Trophoblast cell (in vitro differentiated cells and primary cell): ENCODE results near the gene DNAJC17.

Experiments used
- DNase-seq, 2 donors: peaks; one replicate each; pipeline ENCODE4 v3.0.0-alpha.2; 2016
- H2AFZ ChIP-seq: 2 replicates; pipeline ENCODE4 v1.6.1; 2013; ENCODE audit warnings: low read length, moderate library complexity, mild to moderate bottlenecking; ENCODE audit not compliant: insufficient read depth, poor library complexity
- H2AK5ac ChIP-seq: 2 replicates; pipeline ENCODE4 v1.6.1; 2013; ENCODE audit warnings: mild to moderate bottlenecking, low read length
- H2BK120ac ChIP-seq: 2 replicates; pipeline ENCODE4 v1.6.1; 2013; ENCODE audit warnings: low read length, mild to moderate bottlenecking, moderate library complexity; ENCODE audit not compliant: insufficient read depth, poor library complexity
- H2BK12ac ChIP-seq: 2 replicates; pipeline ENCODE4 v1.6.1; 2013; ENCODE audit warnings: mild to moderate bottlenecking, low read length, moderate library complexity
- H2BK5ac ChIP-seq: 2 replicates; pipeline ENCODE4 v1.6.1; 2013; ENCODE audit warnings: low read length, low read depth, moderate library complexity, mild to moderate bottlenecking; ENCODE audit not compliant: poor library complexity
- H3K14ac ChIP-seq: 2 replicates; pipeline ENCODE4 v1.6.1; 2013; ENCODE audit warnings: mild to moderate bottlenecking, low read length
- H3K18ac ChIP-seq: 2 replicates; pipeline ENCODE4 v1.6.1; 2013; ENCODE audit warnings: mild to moderate bottlenecking, low read length
- H3K23ac ChIP-seq: 2 replicates; pipeline ENCODE4 v1.6.1; 2013; ENCODE audit warnings: low read length
- H3K27ac ChIP-seq: 2 replicates; pipeline ENCODE4 v1.5.1; 2013; ENCODE audit warnings: low read depth, mild to moderate bottlenecking, inconsistent platforms, low read length, moderate library complexity
- H3K27me3 ChIP-seq: 2 replicates; pipeline ENCODE4 v1.6.1; 2013; ENCODE audit warnings: inconsistent platforms, mild to moderate bottlenecking, low read length, moderate library complexity; ENCODE audit not compliant: insufficient read depth
- H3K36me3 ChIP-seq, 2 experiments: 1 replicate in 1 of 2; 2 replicates in 1 of 2; pipeline ENCODE4 v1.6.1; 2013; ENCODE audit warnings: low read length in 2 of 2, mild to moderate bottlenecking in 2 of 2, moderate library complexity in 1 of 2; ENCODE audit not compliant: insufficient read depth in 2 of 2, control insufficient read depth in 1 of 2
- H3K4ac ChIP-seq: 2 replicates; pipeline ENCODE4 v1.6.1; 2013; ENCODE audit warnings: low read depth, mild to moderate bottlenecking, low read length, moderate library complexity
- H3K4me1 ChIP-seq, 2 experiments: 1 replicate in 1 of 2; 2 replicates in 1 of 2; pipeline ENCODE4 v1.6.1; 2013; ENCODE audit warnings: low read length in 2 of 2, mild to moderate bottlenecking in 2 of 2, moderate library complexity in 1 of 2; ENCODE audit not compliant: insufficient read depth in 2 of 2, control insufficient read depth in 1 of 2
- H3K4me2 ChIP-seq: 2 replicates; pipeline ENCODE4 v1.6.1; 2013; ENCODE audit warnings: inconsistent platforms, mild to moderate bottlenecking, low read length, moderate library complexity
- H3K4me3 ChIP-seq: 2 replicates; pipeline ENCODE4 v1.5.1; 2013; ENCODE audit warnings: mild to moderate bottlenecking, low read depth, low read length, inconsistent platforms
- H3K79me1 ChIP-seq: one replicate; pipeline ENCODE4 v1.6.1; 2013; ENCODE audit warnings: low read length
- H3K79me2 ChIP-seq: 2 replicates; pipeline ENCODE4 v1.6.1; 2013; ENCODE audit warnings: low read length, mild to moderate bottlenecking; ENCODE audit not compliant: control insufficient read depth, insufficient read depth, poor library complexity
- H3K9ac ChIP-seq: 2 replicates; pipeline ENCODE4 v1.6.1; 2013; ENCODE audit warnings: mild to moderate bottlenecking, low read length
- H3K9me3 ChIP-seq: 2 replicates; pipeline ENCODE4 v1.6.1; 2013; ENCODE audit warnings: low read depth, mild to moderate bottlenecking, control low read depth, inconsistent platforms, low read length; ENCODE audit not compliant: insufficient read depth
- H4K12ac ChIP-seq: 2 replicates; pipeline ENCODE4 v1.6.1; 2013; ENCODE audit warnings: low read depth, mild to moderate bottlenecking, low read length, moderate library complexity
- H4K8ac ChIP-seq: 2 replicates; pipeline ENCODE4 v1.6.1; 2013; ENCODE audit warnings: low read depth, mild to moderate bottlenecking, low read length, moderate library complexity
- H4K91ac ChIP-seq: one replicate; pipeline ENCODE4 v1.6.1; 2013; ENCODE audit warnings: low read depth, mild to moderate bottlenecking, low read length, moderate library complexity
- WGBS: extraction: QIAGEN DNeasy Blood & Tissue Kit; methylation state at CpG from one replicate; pipeline ENCODE4 v1.1.7; 2013; ENCODE audit warnings: missing lambda C conversion rate; ENCODE audit not compliant: insufficient read length, insufficient coverage; ENCODE audit errors: extremely low coverage; 5-methylcytosine and 5-hydroxymethylcytosine counted together

DNAJC17 gene

DNA sequence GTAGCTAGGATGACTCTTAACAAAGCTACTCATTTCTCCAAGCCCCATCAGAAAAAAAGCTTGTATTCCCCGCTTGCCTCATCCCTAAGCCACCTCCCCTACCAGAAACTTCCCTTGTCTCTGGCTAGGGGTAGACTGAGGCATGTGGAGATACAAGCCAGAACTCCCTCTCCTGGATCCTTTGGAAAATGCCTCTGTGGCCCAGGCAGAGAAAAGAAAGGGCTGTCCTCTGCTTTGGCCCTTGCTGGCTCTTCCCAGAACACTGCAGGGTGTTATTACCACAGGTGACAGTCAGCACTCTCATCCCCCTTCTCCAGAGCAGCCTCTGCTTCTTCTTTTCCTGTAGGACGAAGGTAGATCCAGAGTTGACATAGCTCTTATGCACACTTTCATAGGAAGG is 67.4 kb downstream of the DNAJC17 start:
- Histone ChIP-seq H3K79me2 (no peaks in the 10 kb centered on the region), H4K91ac (no peak overlapping the region), H2BK120ac (no peak overlapping the region), H3K36me3 (peaks cover 32 to 54% of the 10 kb centered on the region in 2 experiments), H3K14ac (no peak overlapping the region), H4K8ac (no peak overlapping the region), H2AFZ (no peak overlapping the region), H3K27me3 (no peaks in the 10 kb centered on the region), H3K79me1 (no peaks in the 10 kb centered on the region), H3K23ac (no peak overlapping the region), H2AK5ac (no peak overlapping the region), H3K9ac (no peak overlapping the region), H3K9me3 (no peaks in the 10 kb centered on the region), H3K4me2 (no peak overlapping the region), H2BK5ac (no peak overlapping the region), H3K27ac (no peak overlapping the region), H3K18ac (no peak overlapping the region), H2BK12ac (no peak overlapping the region), H3K4me1 (peaks cover 4 to 5% of the 10 kb centered on the region in 2 experiments), H3K4ac (no peak overlapping the region), H4K12ac (no peak overlapping the region), H3K4me3 (no peak overlapping the region)
- WGBS, result no CpG with 5 or more reads among the region's 2 CpGs
- no peak for DNase-seq

DNA sequence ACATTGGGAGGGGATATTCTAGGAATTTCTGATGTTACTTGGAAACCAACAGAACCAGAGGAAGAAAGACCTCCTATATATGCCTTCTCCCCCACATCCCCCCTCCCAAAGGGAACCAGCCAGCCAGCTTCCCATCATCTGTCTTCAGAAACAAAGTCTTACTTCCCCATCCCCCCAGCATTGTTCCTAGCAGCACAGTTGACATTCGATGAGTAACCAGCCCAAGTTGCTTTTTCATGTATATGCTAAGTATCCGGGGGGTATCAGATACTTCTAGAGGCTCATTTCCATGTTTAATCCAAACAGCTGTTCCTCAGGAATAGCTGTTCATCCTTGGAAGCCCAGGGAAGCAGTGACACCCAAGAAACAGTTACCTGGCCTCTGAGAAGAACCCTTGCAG is 68.2 kb downstream of the DNAJC17 start:
- Histone ChIP-seq H2BK12ac (no peak overlapping the region), H3K9ac (no peak overlapping the region), H3K4me1 (peaks cover 3% of the 10 kb centered on the region in 2 experiments), H2BK5ac (no peak overlapping the region), H4K8ac (no peak overlapping the region), H3K79me1 (no peaks in the 10 kb centered on the region), H2BK120ac (no peak overlapping the region), H2AK5ac (no peak overlapping the region), H3K79me2 (no peaks in the 10 kb centered on the region), H2AFZ (no peak overlapping the region), H3K18ac (no peak overlapping the region), H3K27me3 (no peaks in the 10 kb centered on the region), H3K27ac (no peak overlapping the region), H3K4ac (no peak overlapping the region), H3K14ac (no peak overlapping the region), H3K4me2 (no peak overlapping the region), H3K36me3 (peaks cover 28 to 53% of the 10 kb centered on the region in 2 experiments), H3K4me3 (no peak overlapping the region), H4K12ac (no peak overlapping the region), H3K23ac (no peak overlapping the region), H4K91ac (no peak overlapping the region), H3K9me3 (no peaks in the 10 kb centered on the region)
- no CpG with 5 or more reads among the region's 2 CpGs for WGBS
- DNase-seq, result no peak

DNA sequence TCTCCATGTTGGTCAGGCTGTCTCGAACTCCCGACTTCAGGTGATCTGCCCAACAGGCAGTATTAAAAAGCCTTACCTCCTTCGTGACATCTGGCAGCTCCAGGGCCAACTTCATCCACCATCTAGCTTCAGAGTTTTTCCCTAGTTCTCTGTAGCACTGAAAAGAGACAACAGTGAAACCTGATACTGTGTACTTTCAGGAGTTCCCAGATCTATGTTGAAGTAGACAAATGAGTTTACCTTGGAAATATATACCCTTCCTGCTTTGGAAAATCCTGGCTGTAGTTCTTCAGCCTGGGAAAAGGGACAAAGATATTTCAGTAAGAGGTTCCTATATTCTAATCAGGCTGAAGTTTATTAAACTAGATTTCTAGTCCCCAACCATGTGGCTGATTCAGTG is 70.2 kb downstream of the DNAJC17 start:
- DNase-seq, result no peak
- Histone ChIP-seq H4K91ac (no peak overlapping the region), H2BK120ac (no peak overlapping the region), H3K4me3 (no peak overlapping the region), H3K36me3 (peaks cover 34 to 58% of the 10 kb centered on the region in 2 experiments), H3K27me3 (no peaks in the 10 kb centered on the region), H3K4me2 (no peak overlapping the region), H3K4me1 (no peaks in the 10 kb centered on the region), H2AK5ac (no peak overlapping the region), H3K23ac (no peak overlapping the region), H3K27ac (no peak overlapping the region), H3K18ac (no peak overlapping the region), H3K9ac (no peak overlapping the region), H2BK12ac (no peak overlapping the region), H4K12ac (no peak overlapping the region), H3K4ac (no peak overlapping the region), H2AFZ (no peak overlapping the region), H3K79me1 (no peaks in the 10 kb centered on the region), H2BK5ac (no peak overlapping the region), H3K9me3 (no peaks in the 10 kb centered on the region), H3K79me2 (no peaks in the 10 kb centered on the region), H4K8ac (no peak overlapping the region), H3K14ac (no peak overlapping the region)
- WGBS, result no CpG with 5 or more reads among the region's 3 CpGs

DNA sequence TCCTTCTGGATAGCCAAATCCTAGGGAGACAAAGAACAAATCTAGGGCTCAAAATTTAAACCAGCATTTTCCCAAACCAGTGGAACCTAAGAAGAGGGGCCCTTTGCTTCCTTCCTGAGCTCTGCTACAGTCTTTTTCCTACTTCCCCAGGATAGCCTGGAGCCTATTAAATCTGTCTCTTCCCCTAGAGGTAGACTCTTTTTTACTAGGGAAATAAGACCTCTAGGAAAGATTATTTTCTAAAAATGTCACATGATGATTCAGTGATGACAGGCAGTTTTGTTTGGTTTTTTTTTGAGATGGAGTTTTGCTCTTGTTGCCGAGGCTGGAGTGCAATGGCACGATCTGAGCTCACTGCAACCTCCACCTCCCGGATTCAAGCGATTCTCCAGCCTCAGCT is 70.7 kb downstream of the DNAJC17 start:
- H4K91ac ChIP-seq, result no peak overlapping the region
- H3K27ac ChIP-seq, result no peak overlapping the region
- no peak overlapping the region for H2BK5ac ChIP-seq
- no peaks in the 10 kb centered on the region for H3K27me3 ChIP-seq
- no peak overlapping the region for H2AK5ac ChIP-seq
- no peak overlapping the region for H4K12ac ChIP-seq
- H3K79me2 ChIP-seq, result no peaks in the 10 kb centered on the region
- H3K9me3 ChIP-seq, result no peaks in the 10 kb centered on the region
- H3K23ac ChIP-seq, result no peak overlapping the region
- no peaks in the 10 kb centered on the region for H3K4me1 ChIP-seq
- H3K9ac ChIP-seq, result no peak overlapping the region
- no peak overlapping the region for H3K4ac ChIP-seq
- H3K18ac ChIP-seq, result no peak overlapping the region
- H3K79me1 ChIP-seq, result no peaks in the 10 kb centered on the region
- H4K8ac ChIP-seq, result no peak overlapping the region
- peaks cover 33 to 61% of the 10 kb centered on the region in 2 experiments for H3K36me3 ChIP-seq
- WGBS, result no CpG with 5 or more reads among the region's 4 CpGs
- H2BK120ac ChIP-seq, result no peak overlapping the region
- no peak overlapping the region for H2BK12ac ChIP-seq
- H3K4me2 ChIP-seq, result no peak overlapping the region
- H2AFZ ChIP-seq, result no peak overlapping the region
- no peak overlapping the region for H3K14ac ChIP-seq
- no peak for DNase-seq
- no peak overlapping the region for H3K4me3 ChIP-seq
